Sigmoid colon (tissue), 7 donors: ENCODE results near the gene MUCL3. TPM values are rescaled to one million over a fixed set of nuclear protein-coding genes. Genes with fewer than 3 reads are reported as not detected.

Experiments used
- DNase-seq: peaks from one replicate; pipeline ENCODE4 v3.0.0-alpha.2; 2019
- H3K27ac ChIP-seq, 4 donors: fragments of 200-600 bp; sonication (generic); one replicate each; pipeline ENCODE4 v1.5.1; 2016 to 2019; ENCODE audit warnings: mild to moderate bottlenecking in 1 of 4
- H3K27me3 ChIP-seq, 3 donors: fragments of 200-600 bp; sonication (generic); one replicate each; pipeline ENCODE4 v1.5.1; 2019; ENCODE audit warnings: mild to moderate bottlenecking in 1 of 3
- H3K36me3 ChIP-seq, 4 donors: fragments of 200-600 bp; sonication (generic); one replicate each; pipeline ENCODE4 v1.5.1; 2016 to 2019
- H3K4me1 ChIP-seq, 4 donors: fragments of 200-600 bp; sonication (generic); one replicate each; pipeline ENCODE4 v1.5.1; 2017 to 2019
- H3K4me3 ChIP-seq, 4 donors: fragments of 200-600 bp; sonication (generic); one replicate each; pipeline ENCODE4 v1.5.1; 2017 to 2019; ENCODE audit warnings: mild to moderate bottlenecking in 2 of 4, moderate library complexity in 1 of 4
- H3K9me3 ChIP-seq, 4 donors: fragments of 200-600 bp in 3 of 4; sonication (generic) in 3 of 4; one replicate each; pipeline versions ENCODE4 v1.5.1 to v1.6.1; 2013 to 2019
- EP300 ChIP-seq, 4 donors: sonication (generic); formaldehyde crosslinking; IDR thresholded peaks; one replicate each; pipeline ENCODE4 v1.6.1; 2017; ENCODE audit warnings: antibody characterized with exemption in 4 of 4
- POLR2A ChIP-seq, 2 donors: fragments of 450-650 bp; IDR thresholded peaks; one replicate each; pipeline ENCODE4 v1.6.1; 2016; ENCODE audit warnings: antibody characterized with exemption in 2 of 2, mild to moderate bottlenecking in 2 of 2, moderate library complexity in 2 of 2
- POLR2AphosphoS5 ChIP-seq, 4 donors: sonication (generic); formaldehyde crosslinking; IDR thresholded peaks; one replicate each; pipeline ENCODE4 v1.6.1; 2017; ENCODE audit warnings: antibody characterized with exemption in 4 of 4
- WGBS, 2 donors: extraction: QIAGEN DNeasy Blood & Tissue Kit; methylation state at CpG; one replicate each; pipeline ENCODE4 v1.1.7; 2013; 5-methylcytosine and 5-hydroxymethylcytosine counted together
- intact Hi-C: fragments of 100-400 bp; cut with DNase I; formaldehyde crosslinking; loops from one replicate; pipeline ENCODE4 v1.15.1; 2023
- polyA plus RNA-seq, 3 donors: library from polyadenylated mRNA; stranded (reverse); fragments of 200-250 nt; gene quantifications; one replicate each; pipeline ENCODE4 v1.2.3, GENCODE V29; 2013
- total RNA-seq, 4 donors: library from RNA; depleted of rRNA; stranded (reverse); fragments of >200 nt; gene quantifications; one replicate each; pipeline ENCODE4 v1.1.0, GENCODE V29; 2016
- TF ChIP-seq, protein P1 (sequence below), 4 experiments: fragments of 450-650 bp in 3 of 4; fragments of 200-600 bp in 1 of 4; IDR thresholded peaks; one replicate each; pipeline ENCODE4 v1.5.1; 2016 to 2019; ENCODE audit warnings: antibody characterized with exemption in 4 of 4, mild to moderate bottlenecking in 3 of 4, moderate library complexity in 2 of 4
- donor health status: healthy with polysubstance abuse.
- donor health status: Bipolar disorder and iron deficiency.
- donor health status: healthy.

The MUCL3 gene
- total and polyA plus RNA-seq, 7 donors = under 0.01 TPM; not detected in 6

GRCh38 chr6:30942338-30943060 lies 1.7 kb downstream of the MUCL3 start:
- intact Hi-C loops = loop anchor here (10.0 kb wide), 1 partner anchor 102 kb away; no protein-coding TSS in a partner anchor
- Histone ChIP-seq H3K36me3 (no peaks in the 10 kb centered on the region), H3K4me1 (peaks cover 0 to 8% (median 3%) of the 10 kb centered on the region in 4 donors), H3K4me3 (no peak overlapping the region), H3K27ac (no peak overlapping the region), H3K27me3 (peaks cover 0 to 10% (median 0%) of the 10 kb centered on the region in 3 donors), H3K9me3 (no peaks in the 10 kb centered on the region)
- 10 to 18% methylated on average over 15 of the region's 15 CpGs for WGBS, 2 donors
- TF ChIP-seq, protein P1, sequence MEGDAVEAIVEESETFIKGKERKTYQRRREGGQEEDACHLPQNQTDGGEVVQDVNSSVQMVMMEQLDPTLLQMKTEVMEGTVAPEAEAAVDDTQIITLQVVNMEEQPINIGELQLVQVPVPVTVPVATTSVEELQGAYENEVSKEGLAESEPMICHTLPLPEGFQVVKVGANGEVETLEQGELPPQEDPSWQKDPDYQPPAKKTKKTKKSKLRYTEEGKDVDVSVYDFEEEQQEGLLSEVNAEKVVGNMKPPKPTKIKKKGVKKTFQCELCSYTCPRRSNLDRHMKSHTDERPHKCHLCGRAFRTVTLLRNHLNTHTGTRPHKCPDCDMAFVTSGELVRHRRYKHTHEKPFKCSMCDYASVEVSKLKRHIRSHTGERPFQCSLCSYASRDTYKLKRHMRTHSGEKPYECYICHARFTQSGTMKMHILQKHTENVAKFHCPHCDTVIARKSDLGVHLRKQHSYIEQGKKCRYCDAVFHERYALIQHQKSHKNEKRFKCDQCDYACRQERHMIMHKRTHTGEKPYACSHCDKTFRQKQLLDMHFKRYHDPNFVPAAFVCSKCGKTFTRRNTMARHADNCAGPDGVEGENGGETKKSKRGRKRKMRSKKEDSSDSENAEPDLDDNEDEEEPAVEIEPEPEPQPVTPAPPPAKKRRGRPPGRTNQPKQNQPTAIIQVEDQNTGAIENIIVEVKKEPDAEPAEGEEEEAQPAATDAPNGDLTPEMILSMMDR (IDR thresholded peaks at IDR 0.05) = peak in 2 of 4 experiments; percentile 6 to 23
- no peak for TF ChIP-seq EP300 (IDR thresholded peaks at IDR 0.05)
- peak; percentile 71 for DNase-seq

- H3K36me3 ChIP-seq = no peaks in the 10 kb centered on the region
- H3K27ac ChIP-seq = no peak overlapping the region
- WGBS, 2 donors = 90 to 93% methylated on average over 4 of the region's 4 CpGs
- H3K4me1 ChIP-seq = peaks cover 0 to 8% (median 3%) of the 10 kb centered on the region in 4 donors
- TF ChIP-seq POLR2A (IDR thresholded peaks at IDR 0.05) (no peak), EP300 (IDR thresholded peaks at IDR 0.05) (no peak), POLR2AphosphoS5 (IDR thresholded peaks at IDR 0.05) (no peak)
- TF ChIP-seq, protein P1 (IDR thresholded peaks at IDR 0.05) = no peak
- H3K9me3 ChIP-seq = no peaks in the 10 kb centered on the region
- intact Hi-C loops = loop anchor here (10.0 kb wide), 1 partner anchor 101 kb away; no protein-coding TSS in a partner anchor
- peaks cover 0 to 5% (median 0%) of the 10 kb centered on the region in 3 donors for H3K27me3 ChIP-seq
- no peak for DNase-seq
- H3K4me3 ChIP-seq = no peak overlapping the region
Measured at GRCh38 chr6:30944051-30944450, 3.3 kb downstream of the MUCL3 start.

DNA sequence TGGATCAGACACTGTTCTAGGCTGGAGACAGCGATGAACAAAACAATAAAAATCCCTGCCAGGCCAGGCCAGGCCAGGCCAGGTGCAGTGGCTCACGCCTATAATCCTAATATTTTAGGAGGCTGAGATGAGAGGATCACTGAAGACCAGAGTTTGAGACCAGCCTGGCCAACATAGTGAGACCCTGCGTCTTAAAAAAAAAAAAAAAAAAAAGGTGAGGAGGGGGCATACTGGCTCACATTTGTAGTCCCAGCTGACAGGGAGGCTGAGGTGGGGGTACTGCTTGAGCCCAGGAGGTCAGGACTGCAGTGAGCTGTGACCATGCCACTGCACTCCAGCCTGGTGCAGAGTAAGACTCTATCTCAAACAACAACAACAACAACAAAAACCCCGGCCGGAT lies 4.5 kb downstream of the MUCL3 start:
- DNase-seq = no peak
- WGBS, 2 donors = 86 to 88% methylated on average over 5 of the region's 5 CpGs

DNA sequence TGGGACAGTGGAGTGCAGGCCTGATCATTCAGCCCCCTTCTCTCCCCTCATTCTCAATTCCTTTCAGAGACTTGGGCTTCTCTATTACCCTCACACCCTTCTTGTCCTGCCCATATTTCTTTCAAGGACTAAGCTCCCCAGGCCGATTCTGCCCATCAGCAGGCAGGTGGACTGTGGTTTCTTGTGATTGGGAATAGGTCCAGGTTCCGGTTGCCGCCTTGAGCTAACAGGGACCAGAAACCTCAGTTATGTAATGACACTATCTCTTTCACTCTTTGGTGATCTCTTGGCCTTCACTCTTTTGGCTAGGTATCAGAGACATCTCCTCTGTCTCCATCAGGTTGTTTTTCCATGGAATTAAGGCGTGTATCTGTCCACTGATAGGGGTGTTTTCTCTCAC lies 6.5 kb downstream of the MUCL3 start:
- no peak overlapping the region for H3K27ac ChIP-seq
- 38 to 77% methylated on average over 4 of the region's 4 CpGs for WGBS, 2 donors
- peaks cover 0 to 8% (median 0%) of the 10 kb centered on the region in 3 donors for H3K27me3 ChIP-seq
- no peak overlapping the region for H3K4me3 ChIP-seq
- intact Hi-C loops = loop anchor here (10.0 kb wide), 1 partner anchor 98 kb away; no protein-coding TSS in a partner anchor
- TF ChIP-seq POLR2AphosphoS5 (IDR thresholded peaks at IDR 0.05) (no peak), POLR2A (IDR thresholded peaks at IDR 0.05) (no peak), EP300 (IDR thresholded peaks at IDR 0.05) (no peak)
- TF ChIP-seq, protein P1 (IDR thresholded peaks at IDR 0.05) = no peak
- DNase-seq = no peak
- H3K9me3 ChIP-seq = peaks cover 0 to 3% (median 0%) of the 10 kb centered on the region in 4 donors
- no peaks in the 10 kb centered on the region for H3K36me3 ChIP-seq
- H3K4me1 ChIP-seq = peaks cover 0 to 8% (median 3%) of the 10 kb centered on the region in 4 donors

More for the DNA sequence above, 4.5 kb downstream of the MUCL3 start:
- peaks cover 0 to 8% (median 0%) of the 10 kb centered on the region in 3 donors for H3K27me3 ChIP-seq
- intact Hi-C loops = loop anchor here (10.0 kb wide), 1 partner anchor 100 kb away; no protein-coding TSS in a partner anchor
- H3K36me3 ChIP-seq = no peaks in the 10 kb centered on the region
- no peak overlapping the region for H3K4me3 ChIP-seq
- H3K27ac ChIP-seq = no peak overlapping the region
- H3K9me3 ChIP-seq = no peaks in the 10 kb centered on the region
- TF ChIP-seq POLR2AphosphoS5 (IDR thresholded peaks at IDR 0.05) (no peak), POLR2A (IDR thresholded peaks at IDR 0.05) (no peak), EP300 (IDR thresholded peaks at IDR 0.05) (no peak)
- TF ChIP-seq, protein P1 (IDR thresholded peaks at IDR 0.05) = no peak
- peaks cover 0 to 8% (median 3%) of the 10 kb centered on the region in 4 donors for H3K4me1 ChIP-seq
